Activated naive CD8-positive, alpha-beta T cell treated with anti-CD3 and anti-CD28 coated beads, Interleukin-2, amount 10 ng/mL, durations not matched to agents 7 days and 5 days (primary cell): ENCODE results near the gene MICAL3. TPM values are rescaled to one million over a fixed set of nuclear protein-coding genes. Genes with fewer than 3 reads are reported as not detected.
"Not testable (repeated sequence)": the region's sequence is repeated elsewhere in the genome, so short reads cannot be mapped to it uniquely, and the experiment has no call there.

ENCODE experiments used
- ATAC-seq: fragments of 150-1000 bp; cut with Tn5 transposase; one replicate; pipeline ENCODE4 v1.10.0; 2021; ENCODE audit warnings: low read depth, moderate library complexity
- POLR2A ChIA-PET: fragments of 350-600 bp; sonication (Branson Sonifier 250); formaldehyde crosslinking; loops from one replicate; lab custom pipeline; 2021; ENCODE audit warnings: antibody characterized with exemption; lab: Charles Lee
- DNase-seq: peaks from one replicate; pipeline ENCODE4 v3.0.0; 2021
- H3K27ac Mint-ChIP-seq: one replicate; pipeline ENCODE4 v1.8.0; 2022; ENCODE audit warnings: mild to moderate bottlenecking, mixed read lengths
- H3K27me3 Mint-ChIP-seq: one replicate; pipeline ENCODE4 v1.8.0; 2022; ENCODE audit warnings: mild to moderate bottlenecking, moderate library complexity, mixed read lengths
- H3K36me3 Mint-ChIP-seq: one replicate; pipeline ENCODE4 v1.8.0; 2021; ENCODE audit warnings: mild to moderate bottlenecking, mixed read lengths
- H3K4me1 Mint-ChIP-seq: one replicate; pipeline ENCODE4 v1.8.0; 2021; ENCODE audit warnings: mixed read lengths
- H3K4me3 Mint-ChIP-seq: one replicate; pipeline ENCODE4 v1.8.0; 2022; ENCODE audit warnings: mild to moderate bottlenecking, moderate library complexity, mixed read lengths
- H3K9me3 Mint-ChIP-seq: one replicate; pipeline ENCODE4 v1.8.0; 2021; ENCODE audit warnings: mixed read lengths
- total RNA-seq, 2 experiments: library from RNA; stranded (reverse); gene quantifications; one replicate each; pipeline ENCODE4 v1.2.3, GENCODE V29; 2021

The MICAL3 gene
- total RNA-seq, 2 experiments from 2014 or later: 35.7 to 36.8 TPM

DNA sequence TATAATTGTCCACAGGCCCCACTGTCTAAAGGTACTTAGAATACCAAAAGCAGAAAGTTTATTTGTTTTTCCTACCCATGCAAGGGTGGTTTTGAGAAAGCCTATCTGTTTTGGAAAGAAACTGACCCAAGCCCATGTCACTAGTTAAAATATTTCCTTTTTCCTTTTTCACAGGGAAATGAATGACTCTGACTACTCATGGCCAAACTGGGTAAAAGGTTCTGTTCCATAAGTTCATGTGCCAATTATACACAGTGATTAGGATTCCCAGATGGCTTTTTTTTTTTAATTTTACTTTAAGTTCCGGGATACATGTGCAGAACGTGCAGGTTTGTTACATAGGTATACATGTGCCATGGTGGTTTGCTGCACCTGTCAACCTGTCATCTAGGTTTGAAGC is 31.4 kb downstream of the MICAL3 start:
- POLR2A ChIA-PET, H3K27me3 Mint-ChIP-seq, H3K36me3 Mint-ChIP-seq, H3K27ac Mint-ChIP-seq, H3K4me3 Mint-ChIP-seq, DNase-seq, ATAC-seq, H3K9me3 Mint-ChIP-seq: not testable (repeated sequence)
- peaks cover 35% of the 10 kb centered on the region for H3K4me1 Mint-ChIP-seq

DNA sequence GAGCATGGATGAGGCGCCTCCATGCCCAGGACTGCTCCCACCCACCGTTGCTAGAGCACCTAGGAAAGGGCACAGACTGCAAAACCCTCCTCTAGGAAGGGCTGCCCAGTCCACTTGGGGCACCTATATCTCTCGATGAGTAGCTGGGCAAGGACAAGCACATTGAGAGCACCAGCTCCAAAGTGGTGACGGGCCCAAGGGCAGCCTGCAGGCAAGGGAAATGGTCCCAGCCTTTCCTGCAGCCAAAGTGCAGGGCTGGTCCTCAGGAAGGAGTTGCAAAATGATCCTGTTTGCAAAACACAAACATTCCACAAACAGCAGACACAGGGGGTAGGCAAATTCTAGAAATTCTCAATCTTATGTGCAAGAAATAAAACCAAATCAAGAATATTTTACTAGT is 32.4 kb downstream of the MICAL3 start:
- H3K36me3 Mint-ChIP-seq, DNase-seq, ATAC-seq, POLR2A ChIA-PET, H3K27ac Mint-ChIP-seq, H3K4me3 Mint-ChIP-seq, H3K27me3 Mint-ChIP-seq, H3K9me3 Mint-ChIP-seq: not testable (repeated sequence)
- H3K4me1 Mint-ChIP-seq: peaks cover 26% of the 10 kb centered on the region

DNA sequence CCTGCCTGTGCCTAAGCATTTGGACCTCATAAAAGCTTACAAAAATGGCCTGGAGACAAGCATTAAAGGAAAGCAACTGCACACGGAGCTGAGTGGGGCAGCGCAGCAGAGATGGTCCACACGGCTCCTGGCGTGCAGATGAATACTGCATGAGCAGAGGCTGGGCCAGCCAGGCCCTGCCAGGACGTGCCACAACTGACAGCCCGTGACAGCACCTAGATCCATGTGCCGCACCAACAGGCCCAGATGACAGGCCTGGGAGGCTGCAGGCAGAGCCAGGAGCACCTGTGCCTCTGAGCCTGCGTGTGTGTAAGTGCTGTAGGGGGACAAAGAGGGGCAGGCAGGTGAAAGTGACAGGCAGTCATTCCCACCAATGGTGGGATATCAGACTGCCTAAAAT is 33.4 kb downstream of the MICAL3 start:
- ATAC-seq: no peak
- POLR2A ChIA-PET: no interaction called here
- Mint-ChIP-seq H3K4me3 (no peak overlapping the region), H3K27ac (no peak overlapping the region), H3K4me1 (peaks cover 17% of the 10 kb centered on the region), H3K9me3 (no peaks in the 10 kb centered on the region), H3K36me3 (no peaks in the 10 kb centered on the region), H3K27me3 (no peaks in the 10 kb centered on the region)
- DNase-seq: no peak

DNA sequence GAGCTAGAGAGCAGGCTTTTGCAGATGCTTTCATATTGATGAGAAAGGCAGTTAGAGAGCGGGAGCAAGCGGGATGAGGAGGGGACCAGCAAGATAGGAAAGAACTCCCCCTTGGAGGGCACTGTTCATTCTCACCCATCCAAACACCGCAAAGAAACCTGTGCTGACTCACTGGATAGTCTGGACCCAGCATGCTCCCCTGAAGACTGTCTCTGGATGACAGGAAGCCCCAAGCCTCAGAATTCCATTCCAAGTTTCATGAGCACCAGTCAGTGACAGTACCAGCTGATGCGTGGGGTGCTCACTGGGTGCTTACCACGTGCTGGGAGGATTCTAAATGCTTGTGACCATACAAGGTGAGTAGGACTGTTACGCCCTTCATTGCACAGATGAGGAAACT is 34.2 kb downstream of the MICAL3 start:
- POLR2A ChIA-PET: no interaction called here
- Mint-ChIP-seq H3K4me1 (peaks cover 20% of the 10 kb centered on the region), H3K36me3 (no peaks in the 10 kb centered on the region), H3K9me3 (no peaks in the 10 kb centered on the region), H3K4me3 (no peak overlapping the region), H3K27ac (no peak overlapping the region), H3K27me3 (no peaks in the 10 kb centered on the region)
- DNase-seq (no peak), ATAC-seq (no peak)

DNA sequence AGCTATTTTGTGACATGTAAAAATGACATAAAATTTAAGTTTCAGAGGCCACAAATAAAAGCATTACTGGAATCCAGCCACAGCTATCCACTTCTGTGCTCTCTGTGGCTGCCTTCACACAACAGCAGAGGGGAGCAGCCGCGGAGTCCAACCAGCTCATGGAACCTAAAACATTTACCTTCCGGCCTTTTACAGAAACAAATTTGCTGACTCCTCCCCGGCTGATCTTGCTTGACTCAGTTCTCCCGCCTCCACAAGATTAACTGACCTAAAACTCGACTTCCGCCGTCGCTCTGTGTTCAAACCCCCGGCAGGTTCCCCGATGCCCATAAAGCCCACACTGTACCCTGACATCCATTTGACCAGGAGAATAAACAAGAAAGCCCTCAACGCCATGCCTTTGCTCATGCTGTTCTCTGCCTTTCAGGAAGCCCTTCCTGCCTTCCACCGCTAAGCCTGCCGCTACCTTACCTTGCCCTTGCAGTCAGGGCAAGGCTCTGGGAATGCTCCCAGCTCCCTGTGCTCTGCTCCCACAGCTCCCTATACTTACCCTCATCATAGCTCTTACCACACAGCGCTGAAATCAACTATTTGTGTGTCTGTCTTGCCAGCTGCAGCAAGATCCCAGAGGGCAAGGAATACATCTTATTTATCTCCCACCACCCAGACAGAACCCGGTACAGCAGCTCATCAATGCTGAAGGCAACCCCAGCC is 35.4 kb downstream of the MICAL3 start:
- POLR2A ChIA-PET: no interaction called here
- H3K4me1 Mint-ChIP-seq: peaks cover 22% of the 10 kb centered on the region
- no peaks in the 10 kb centered on the region for H3K36me3 Mint-ChIP-seq
- H3K27me3 Mint-ChIP-seq: no peaks in the 10 kb centered on the region
- H3K27ac Mint-ChIP-seq: peak overlapping the region; percentile 18
- ATAC-seq (no peak), DNase-seq (no peak)
- no peak overlapping the region for H3K4me3 Mint-ChIP-seq
- H3K9me3 Mint-ChIP-seq: no peaks in the 10 kb centered on the region

DNA sequence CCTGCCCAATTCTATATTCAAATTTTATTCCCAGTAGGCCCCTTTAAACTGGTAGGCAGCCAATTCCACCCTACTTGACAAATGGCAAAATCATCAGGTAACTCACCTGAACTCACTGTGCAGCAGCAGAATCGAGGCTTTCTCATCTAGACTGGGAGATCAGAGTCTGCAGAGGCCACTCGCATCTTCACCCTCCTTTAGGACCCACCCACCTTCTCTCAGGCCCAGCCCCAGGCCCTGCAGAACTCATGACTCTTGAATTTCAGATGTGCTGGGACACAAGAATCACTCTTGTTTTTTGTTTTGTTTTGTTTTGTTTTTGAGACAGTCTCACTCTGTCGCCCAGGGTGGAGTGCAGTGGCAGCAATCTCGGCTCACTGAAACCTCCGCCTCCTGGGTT is 38.8 kb downstream of the MICAL3 start:
- H3K27ac Mint-ChIP-seq: no peak overlapping the region
- no peaks in the 10 kb centered on the region for H3K9me3 Mint-ChIP-seq
- peaks cover 1% of the 10 kb centered on the region for H3K36me3 Mint-ChIP-seq
- no peaks in the 10 kb centered on the region for H3K27me3 Mint-ChIP-seq
- ATAC-seq: no peak
- no peak for DNase-seq
- POLR2A ChIA-PET: no interaction called here
- H3K4me1 Mint-ChIP-seq: peaks cover 36% of the 10 kb centered on the region
- no peak overlapping the region for H3K4me3 Mint-ChIP-seq

DNA sequence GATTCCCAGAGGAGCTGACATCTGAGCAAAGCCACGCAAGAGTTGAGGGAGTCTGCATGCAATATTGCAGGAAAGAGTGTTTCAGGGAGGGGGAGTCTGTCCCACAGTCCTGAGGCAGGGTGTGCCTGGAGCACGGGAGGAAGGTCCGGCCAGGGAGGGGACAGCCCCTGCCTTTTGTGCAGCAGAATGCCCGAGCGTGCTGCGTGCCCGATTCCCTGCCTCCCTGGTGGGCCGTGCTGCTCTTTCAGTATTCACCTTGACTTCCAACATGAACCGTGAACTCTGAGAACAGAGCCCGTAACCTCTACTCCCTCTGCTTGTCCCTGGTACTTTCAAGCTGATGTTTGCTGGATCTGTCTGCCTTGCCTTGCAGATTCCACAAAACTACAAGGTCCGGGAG is 39.3 kb downstream of the MICAL3 start:
- H3K4me3 Mint-ChIP-seq, POLR2A ChIA-PET, ATAC-seq, H3K27me3 Mint-ChIP-seq, H3K9me3 Mint-ChIP-seq, DNase-seq, H3K36me3 Mint-ChIP-seq: not testable (repeated sequence)
- Mint-ChIP-seq H3K27ac (peak overlapping the region; percentile 26), H3K4me1 (peaks cover 41% of the 10 kb centered on the region)

DNA sequence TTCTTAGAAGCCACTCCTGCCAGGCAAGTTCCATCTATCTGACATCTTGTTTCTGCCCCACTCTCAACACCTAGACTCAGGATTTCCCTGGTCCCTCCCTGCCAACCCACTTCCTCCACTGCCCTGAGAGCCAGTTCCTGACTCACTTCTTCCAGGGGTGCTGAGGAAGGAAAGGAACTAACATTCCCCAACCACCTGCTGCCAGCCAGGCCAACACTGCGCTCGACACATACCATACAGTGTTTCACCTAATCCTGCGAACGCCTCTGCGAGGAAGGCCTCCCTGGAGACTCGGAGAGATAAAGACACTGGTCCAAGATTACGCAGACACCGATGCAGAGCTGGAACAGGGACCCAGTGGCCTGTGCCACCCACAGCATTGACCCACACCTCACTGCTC is 40.2 kb downstream of the MICAL3 start:
- Mint-ChIP-seq H3K36me3 (peaks cover 1% of the 10 kb centered on the region), H3K9me3 (no peaks in the 10 kb centered on the region), H3K27ac (no peak overlapping the region), H3K4me1 (peaks cover 37% of the 10 kb centered on the region), H3K27me3 (no peaks in the 10 kb centered on the region), H3K4me3 (no peak overlapping the region)
- DNase-seq (no peak), ATAC-seq (no peak)
- POLR2A ChIA-PET: no interaction called here

DNA sequence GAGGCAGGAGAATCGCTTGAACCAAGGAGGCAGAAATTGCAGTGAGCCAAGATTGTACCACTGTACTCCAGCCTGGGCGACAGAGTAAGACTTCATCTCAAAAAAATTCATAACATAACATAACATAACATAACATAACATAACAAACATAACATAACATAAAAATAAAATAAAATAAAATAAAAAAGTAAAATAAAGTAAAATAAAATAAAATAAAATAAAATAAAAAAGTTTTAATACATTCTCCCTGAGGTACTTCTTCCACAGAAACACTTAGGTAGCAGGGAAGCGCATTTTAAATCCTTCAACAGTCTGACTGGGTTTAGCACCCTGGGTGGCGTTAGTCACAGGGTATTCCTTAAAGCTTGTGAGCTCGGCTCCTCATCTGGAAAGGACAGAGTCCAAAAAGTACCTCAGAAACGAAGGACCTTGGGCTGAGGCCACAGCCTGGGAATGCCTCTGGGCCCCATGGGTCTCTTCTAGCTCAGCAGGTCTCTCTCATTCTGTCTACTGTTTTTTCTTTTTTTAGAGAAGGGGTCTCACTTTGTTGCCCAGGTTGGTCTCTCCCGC is 41.7 kb downstream of the MICAL3 start:
- Mint-ChIP-seq H3K4me1 (peaks cover 31% of the 10 kb centered on the region), H3K27ac (no peak overlapping the region), H3K9me3 (no peaks in the 10 kb centered on the region), H3K36me3 (peaks cover 1% of the 10 kb centered on the region), H3K4me3 (no peak overlapping the region), H3K27me3 (no peaks in the 10 kb centered on the region)
- ATAC-seq: no peak
- POLR2A ChIA-PET: no interaction called here
- no peak for DNase-seq

DNA sequence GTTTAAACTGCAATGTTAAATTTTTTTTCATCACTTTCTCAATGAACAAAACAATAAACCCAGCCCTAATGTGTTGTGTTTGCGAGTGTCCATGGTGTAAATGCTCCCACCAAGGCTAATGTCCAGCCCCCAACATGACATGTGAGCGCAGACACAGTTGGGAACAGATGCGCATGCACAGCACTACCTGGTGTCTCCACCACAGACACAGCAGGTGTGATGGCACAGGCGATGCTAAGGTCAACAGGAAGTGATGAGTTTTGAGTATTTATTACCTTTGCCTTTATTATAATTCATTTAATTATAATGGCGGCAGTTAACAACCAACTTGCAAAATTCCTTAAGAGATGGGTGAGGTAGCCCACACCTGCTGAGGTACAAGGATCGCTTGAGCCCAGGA is 42.9 kb downstream of the MICAL3 start:
- no peak for ATAC-seq
- peaks cover 1% of the 10 kb centered on the region for H3K36me3 Mint-ChIP-seq
- no peaks in the 10 kb centered on the region for H3K27me3 Mint-ChIP-seq
- no peaks in the 10 kb centered on the region for H3K9me3 Mint-ChIP-seq
- POLR2A ChIA-PET: no interaction called here
- H3K4me1 Mint-ChIP-seq: peaks cover 31% of the 10 kb centered on the region
- DNase-seq: no peak
- peak overlapping the region; percentile 44 for H3K27ac Mint-ChIP-seq
- H3K4me3 Mint-ChIP-seq: no peak overlapping the region

DNA sequence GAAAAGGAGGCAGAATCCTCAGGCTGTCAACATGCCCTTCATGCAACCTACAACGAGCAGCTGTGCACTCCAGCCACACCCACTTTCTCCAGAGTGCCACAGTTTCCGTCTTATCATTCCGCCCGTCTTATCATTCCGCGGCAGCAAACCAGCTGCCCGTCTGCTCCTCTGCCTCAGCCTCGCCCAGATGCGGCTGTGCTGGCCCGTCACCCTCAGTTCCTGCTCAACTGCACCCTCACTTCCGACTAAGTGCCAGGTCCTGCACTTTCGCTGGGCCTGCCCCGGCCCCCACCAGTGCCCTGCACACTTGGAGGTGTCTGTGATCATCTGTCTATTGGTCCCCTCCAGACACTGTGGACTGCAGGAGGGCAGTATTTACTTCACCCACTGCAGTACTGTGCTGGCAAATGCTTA is 43.7 kb downstream of the MICAL3 start:
- ATAC-seq (peak; percentile 87), DNase-seq (peak; percentile 53)
- Mint-ChIP-seq H3K27ac (peak overlapping the region; percentile 85), H3K9me3 (no peaks in the 10 kb centered on the region), H3K36me3 (peaks cover 1% of the 10 kb centered on the region), H3K4me1 (peaks cover 31% of the 10 kb centered on the region), H3K27me3 (no peaks in the 10 kb centered on the region), H3K4me3 (peak overlapping the region; percentile 81)
- POLR2A ChIA-PET: interaction anchor here (0.9 to 1.0 kb wide), 2 partner anchors 16 to 97 kb away, joined by 4 to 5 read pairs; partner anchors contain the start of gene PEX26

DNA sequence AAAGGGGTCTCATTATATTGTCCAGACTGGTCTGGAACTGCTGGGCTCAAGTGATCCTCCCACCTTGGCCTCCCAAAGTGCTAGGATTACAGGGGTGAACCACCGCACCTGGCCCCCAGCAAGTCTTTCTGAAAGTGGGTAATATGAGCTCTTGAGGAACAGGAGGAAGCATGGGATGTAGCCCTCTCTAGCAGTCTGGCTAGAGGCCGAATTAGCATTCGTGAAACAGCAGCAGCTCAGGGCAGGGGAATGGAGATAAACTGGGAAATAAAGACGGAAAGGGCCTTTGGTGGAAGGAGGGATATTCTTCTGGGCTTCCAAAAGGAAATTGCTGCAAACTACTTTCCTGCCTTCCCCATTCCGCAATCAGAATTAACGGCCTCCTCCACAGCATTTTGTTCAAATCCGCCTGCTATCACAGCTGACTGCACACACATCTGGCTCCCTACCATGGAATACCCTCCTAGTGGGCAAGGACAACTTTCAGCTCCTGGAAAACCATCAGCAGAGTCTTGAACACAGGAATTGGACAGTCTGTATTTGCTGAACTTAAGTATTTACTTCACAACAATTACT is 44.3 kb downstream of the MICAL3 start:
- no peak for ATAC-seq
- Mint-ChIP-seq H3K4me3 (peak overlapping the region; percentile 81), H3K4me1 (peaks cover 33% of the 10 kb centered on the region), H3K36me3 (peaks cover 1% of the 10 kb centered on the region), H3K9me3 (no peaks in the 10 kb centered on the region), H3K27me3 (no peaks in the 10 kb centered on the region), H3K27ac (no peak overlapping the region)
- POLR2A ChIA-PET: interaction anchor here (0.9 to 1.0 kb wide), 2 partner anchors 17 to 98 kb away, joined by 4 to 5 read pairs; partner anchors contain the start of gene PEX26
- DNase-seq: no peak

DNA sequence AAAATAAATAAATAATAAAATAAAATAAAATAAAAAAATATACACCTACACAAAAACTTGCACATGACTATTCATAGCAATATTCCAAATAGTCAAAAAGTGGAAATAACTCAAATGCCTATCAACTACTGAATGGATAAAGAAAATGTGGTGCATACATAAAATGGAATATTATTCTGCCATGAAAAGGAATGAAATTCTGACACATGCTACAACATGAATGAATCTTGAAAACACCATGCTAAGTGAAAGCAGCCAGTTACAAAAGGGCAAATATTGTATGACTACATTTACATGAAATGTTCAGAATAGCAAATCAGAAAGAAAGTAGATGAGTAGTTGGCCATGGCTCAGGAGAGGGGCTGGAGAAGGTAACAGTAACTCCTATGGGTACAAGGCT is 46.3 kb downstream of the MICAL3 start:
- peaks cover 2% of the 10 kb centered on the region for H3K36me3 Mint-ChIP-seq
- POLR2A ChIA-PET: no interaction called here
- H3K4me1 Mint-ChIP-seq: peaks cover 25% of the 10 kb centered on the region
- ATAC-seq (no peak), DNase-seq (no peak)
- no peak overlapping the region for H3K27ac Mint-ChIP-seq
- H3K4me3 Mint-ChIP-seq: no peak overlapping the region
- H3K27me3 Mint-ChIP-seq: no peaks in the 10 kb centered on the region
- H3K9me3 Mint-ChIP-seq: no peaks in the 10 kb centered on the region

DNA sequence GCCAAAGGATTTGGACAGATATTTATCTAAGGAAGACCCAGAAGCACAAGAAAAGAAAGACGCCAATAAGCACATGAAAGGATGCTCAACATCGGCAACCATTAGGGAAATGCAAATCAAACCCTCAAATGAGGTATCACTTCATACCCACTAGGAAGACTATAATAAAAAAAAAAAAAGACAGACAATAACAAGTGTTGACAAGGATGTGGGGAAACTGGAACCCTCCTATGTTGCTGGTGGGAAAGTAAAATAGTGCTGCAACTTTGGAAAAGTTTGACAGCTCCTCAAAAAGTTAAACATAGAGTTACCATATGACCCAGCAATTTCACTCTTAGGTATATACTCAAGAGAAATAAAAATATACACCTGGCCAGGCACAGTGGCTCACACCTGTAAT is 47.0 kb downstream of the MICAL3 start:
- Mint-ChIP-seq H3K4me3 (no peak overlapping the region), H3K27ac (no peak overlapping the region), H3K36me3 (peaks cover 2% of the 10 kb centered on the region), H3K4me1 (peaks cover 25% of the 10 kb centered on the region), H3K27me3 (no peaks in the 10 kb centered on the region), H3K9me3 (no peaks in the 10 kb centered on the region)
- no peak for ATAC-seq
- DNase-seq: no peak
- POLR2A ChIA-PET: no interaction called here
